ENCODE measurements around the gene PHOX2B. TPM values are rescaled to one million over a fixed set of nuclear protein-coding genes. Genes with fewer than 3 reads are reported as not detected.

The PHOX2B gene
- not detected for total RNA-seq
- 6.8 TPM for polyA plus RNA-seq (2013, experiment 1 of 2)
- polyA plus RNA-seq (2013, experiment 2 of 2) = 8.2 TPM
- long read RNA-seq, experiment 1 = 0 reads
- long read RNA-seq, experiment 2 = 0 reads
- long read RNA-seq, experiment 3 = 0 reads
- long read RNA-seq, experiment 4 = 0 reads

GRCh38 chr4:41748571-41749475 is at the start of gene PHOX2B:
TSS of gene PHOX2B (minus strand) at chr4:41748725. CDS start at chr4:41748610, 115 bp downstream.
- Mint-ChIP-seq H3K4me1 (peaks cover 34% of the 10 kb centered on the region), H3K4me3 (peak within 1 kb of the TSS; percentile 33), H3K9me3 (peaks cover 16% of the 10 kb centered on the region), H3K36me3 (ENCODE audit: low read depth) (no peaks in the 10 kb centered on the region), H3K27ac (no peak within 1 kb of the TSS), H3K27me3 (ENCODE audit: insufficient read depth) (peaks cover 98% of the 10 kb centered on the region)
- Histone ChIP-seq H3K9me3 (ENCODE audit: control insufficient read depth, low read length) (peaks cover 16% of the 10 kb centered on the region), H3K4me3 (ENCODE audit: low read length) (peak within 1 kb of the TSS; percentile 64), H3K4me1 (ENCODE audit: control insufficient read depth, insufficient read depth, low read length) (no peaks in the 10 kb centered on the region), H3K27ac (ENCODE audit: low read depth, low read length) (no peak within 1 kb of the TSS), H3K27me3 (ENCODE audit: control insufficient read depth, insufficient read depth, low read length, poor library complexity, severe bottlenecking) (peaks cover 99% of the 10 kb centered on the region), H3K36me3 (ENCODE audit: control insufficient read depth, insufficient read depth, low read length) (no peaks in the 10 kb centered on the region), H3K9ac (ENCODE audit: extremely low read depth, low read length, poor library complexity, severe bottlenecking) (no peak within 1 kb of the TSS)
- no peak for DNase-seq
- TF ChIP-seq CTCF (conservative IDR thresholded peaks at IDR 0.05) = no peak
- WGBS, 2 experiments (ENCODE audit: insufficient coverage in 1 of 2, insufficient read length in 1 of 2) = 4 to 6% methylated on average over 5 to 12 of the region's 15 CpGs

- Mint-ChIP-seq H3K4me1 (peaks cover 11% of the 10 kb centered on the region), H3K27ac (no peak overlapping the region), H3K4me3 (no peak overlapping the region), H3K36me3 (ENCODE audit: low read depth) (no peaks in the 10 kb centered on the region), H3K27me3 (ENCODE audit: insufficient read depth) (peaks cover 35% of the 10 kb centered on the region), H3K9me3 (no peaks in the 10 kb centered on the region)
- Histone ChIP-seq H3K36me3 (ENCODE audit: control insufficient read depth, insufficient read depth, low read length) (no peaks in the 10 kb centered on the region), H3K9me3 (ENCODE audit: control insufficient read depth, low read length) (no peaks in the 10 kb centered on the region), H3K27ac (ENCODE audit: low read depth, low read length) (no peak overlapping the region), H3K9ac (ENCODE audit: extremely low read depth, low read length, poor library complexity, severe bottlenecking) (no peak overlapping the region), H3K27me3 (ENCODE audit: control insufficient read depth, insufficient read depth, low read length, poor library complexity, severe bottlenecking) (peaks cover 3% of the 10 kb centered on the region), H3K4me3 (ENCODE audit: low read length) (no peak overlapping the region), H3K4me1 (ENCODE audit: control insufficient read depth, insufficient read depth, low read length) (no peaks in the 10 kb centered on the region)
- no peak for TF ChIP-seq CTCF (conservative IDR thresholded peaks at IDR 0.05)
- no peak for DNase-seq
- WGBS, 2 experiments (ENCODE audit: insufficient coverage in 1 of 2, insufficient read length in 1 of 2) = 85 to 95% methylated on average over 2 of the region's 2 CpGs
Observed at GRCh38 chr4:41797260-41797659, 48.7 kb upstream of the PHOX2B start.

- Mint-ChIP-seq H3K27ac (no peak overlapping the region), H3K9me3 (no peaks in the 10 kb centered on the region), H3K4me1 (peaks cover 11% of the 10 kb centered on the region), H3K27me3 (ENCODE audit: insufficient read depth) (peaks cover 37% of the 10 kb centered on the region), H3K4me3 (no peak overlapping the region), H3K36me3 (ENCODE audit: low read depth) (no peaks in the 10 kb centered on the region)
- 9 to 22% methylated on average over 3 to 8 of the region's 8 CpGs for WGBS, 2 experiments (ENCODE audit: insufficient coverage in 1 of 2, insufficient read length in 1 of 2)
- no peak overlapping the region for H3K9ac ChIP-seq (ENCODE audit: extremely low read depth, low read length, poor library complexity, severe bottlenecking)
- no peak for TF ChIP-seq CTCF (conservative IDR thresholded peaks at IDR 0.05)
- H3K4me1 ChIP-seq (ENCODE audit: control insufficient read depth, insufficient read depth, low read length) = no peaks in the 10 kb centered on the region
- no peak overlapping the region for H3K4me3 ChIP-seq (ENCODE audit: low read length)
- H3K36me3 ChIP-seq (ENCODE audit: control insufficient read depth, insufficient read depth, low read length) = no peaks in the 10 kb centered on the region
- H3K27ac ChIP-seq (ENCODE audit: low read depth, low read length) = peak overlapping the region; percentile 65
- H3K9me3 ChIP-seq (ENCODE audit: control insufficient read depth, low read length) = no peaks in the 10 kb centered on the region
- H3K27me3 ChIP-seq (ENCODE audit: control insufficient read depth, insufficient read depth, low read length, poor library complexity, severe bottlenecking) = peaks cover 3% of the 10 kb centered on the region
- peak; percentile 90 for DNase-seq
Observed at GRCh38 chr4:41796545-41797210, 48.2 kb upstream of the PHOX2B start.
